Measurements from ENCODE around the gene MT1F. TPM values are rescaled to one million over a fixed set of nuclear protein-coding genes. Genes with fewer than 3 reads are reported as not detected.
"Not testable (repeated sequence)": the region's sequence is repeated elsewhere in the genome, so short reads cannot be mapped to it uniquely, and the experiment has no call there.

The MT1F gene
- total RNA-seq, 1 donor: 3.3 TPM

DNA sequence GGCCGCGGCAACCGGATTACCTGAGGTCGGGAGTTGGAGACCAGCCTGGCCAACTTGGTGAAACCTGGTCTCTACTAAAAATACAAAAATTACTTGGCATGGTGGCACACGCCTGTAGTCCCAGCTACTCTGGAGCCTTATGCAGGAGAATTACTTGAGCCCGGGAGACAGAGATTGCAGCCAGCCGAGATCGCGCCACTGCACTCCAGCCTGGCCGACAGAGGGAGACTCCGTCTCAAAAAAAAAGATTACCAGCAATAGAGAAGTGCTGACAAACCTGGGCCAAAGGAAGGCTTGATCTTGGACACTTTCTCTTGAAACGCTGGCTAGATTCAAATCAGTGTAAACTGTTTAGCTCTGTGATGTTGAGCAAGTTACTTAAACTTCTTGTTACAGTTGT, 16.2 kb downstream of the MT1F start:
- Histone ChIP-seq H3K27me3 (ENCODE audit: insufficient read depth, low read length) (peaks cover 39% of the 10 kb centered on the region), H3K4me1 (ENCODE audit: insufficient read depth, low read length) (no peaks in the 10 kb centered on the region), H3K9me3 (ENCODE audit: low read depth, low read length) (no peaks in the 10 kb centered on the region), H3K36me3 (ENCODE audit: insufficient read depth, low read length) (no peaks in the 10 kb centered on the region), H3K4me3 (ENCODE audit: insufficient read depth, low read length) (no peak overlapping the region), H3K4me2 (ENCODE audit: insufficient read depth, low read length) (no peak overlapping the region), H4K20me1 (ENCODE audit: insufficient read depth, low read length) (no peaks in the 10 kb centered on the region), H3K27ac (ENCODE audit: low read depth, low read length) (no peak overlapping the region), H2AFZ (ENCODE audit: low read length) (no peak overlapping the region), H3K79me2 (ENCODE audit: insufficient read depth, low read length) (no peaks in the 10 kb centered on the region)
- TF ChIP-seq, protein P1, sequence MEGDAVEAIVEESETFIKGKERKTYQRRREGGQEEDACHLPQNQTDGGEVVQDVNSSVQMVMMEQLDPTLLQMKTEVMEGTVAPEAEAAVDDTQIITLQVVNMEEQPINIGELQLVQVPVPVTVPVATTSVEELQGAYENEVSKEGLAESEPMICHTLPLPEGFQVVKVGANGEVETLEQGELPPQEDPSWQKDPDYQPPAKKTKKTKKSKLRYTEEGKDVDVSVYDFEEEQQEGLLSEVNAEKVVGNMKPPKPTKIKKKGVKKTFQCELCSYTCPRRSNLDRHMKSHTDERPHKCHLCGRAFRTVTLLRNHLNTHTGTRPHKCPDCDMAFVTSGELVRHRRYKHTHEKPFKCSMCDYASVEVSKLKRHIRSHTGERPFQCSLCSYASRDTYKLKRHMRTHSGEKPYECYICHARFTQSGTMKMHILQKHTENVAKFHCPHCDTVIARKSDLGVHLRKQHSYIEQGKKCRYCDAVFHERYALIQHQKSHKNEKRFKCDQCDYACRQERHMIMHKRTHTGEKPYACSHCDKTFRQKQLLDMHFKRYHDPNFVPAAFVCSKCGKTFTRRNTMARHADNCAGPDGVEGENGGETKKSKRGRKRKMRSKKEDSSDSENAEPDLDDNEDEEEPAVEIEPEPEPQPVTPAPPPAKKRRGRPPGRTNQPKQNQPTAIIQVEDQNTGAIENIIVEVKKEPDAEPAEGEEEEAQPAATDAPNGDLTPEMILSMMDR (IDR thresholded peaks at IDR 0.05; ENCODE audit: extremely low read depth, low read depth, low read length): peak; percentile 54
- DNase-seq (ENCODE audit: insufficient read length, low spot score, missing footprints): no peak

DNA sequence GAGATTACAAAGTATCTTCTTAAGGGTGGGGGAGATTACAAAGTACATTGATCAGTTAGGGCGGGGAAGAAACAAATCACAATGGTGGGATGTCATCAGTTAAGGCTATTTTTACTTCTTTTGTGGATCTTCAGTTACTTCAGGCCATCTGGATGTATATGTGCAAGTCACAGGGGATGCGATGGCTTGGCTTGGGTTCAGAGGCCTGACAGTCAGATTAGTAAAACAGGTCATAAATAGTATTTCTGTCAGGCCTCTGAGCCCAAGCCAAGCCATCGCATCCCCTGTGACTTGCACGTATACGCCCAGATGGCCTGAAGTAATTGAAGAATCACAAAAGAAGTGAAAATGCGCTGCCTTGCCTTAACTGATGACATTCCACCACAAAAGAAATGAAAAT, 16.8 kb downstream of the MT1F start:
- H3K9me3 ChIP-seq (ENCODE audit: low read depth, low read length); H4K20me1 ChIP-seq (ENCODE audit: insufficient read depth, low read length); H2AFZ ChIP-seq (ENCODE audit: low read length); DNase-seq (ENCODE audit: insufficient read length, low spot score, missing footprints); H3K4me1 ChIP-seq (ENCODE audit: insufficient read depth, low read length); H3K4me3 ChIP-seq (ENCODE audit: insufficient read depth, low read length); H3K4me2 ChIP-seq (ENCODE audit: insufficient read depth, low read length); H3K27ac ChIP-seq (ENCODE audit: low read depth, low read length); H3K79me2 ChIP-seq (ENCODE audit: insufficient read depth, low read length); H3K36me3 ChIP-seq (ENCODE audit: insufficient read depth, low read length): not testable (repeated sequence)
- peaks cover 33% of the 10 kb centered on the region for H3K27me3 ChIP-seq (ENCODE audit: insufficient read depth, low read length)

DNA sequence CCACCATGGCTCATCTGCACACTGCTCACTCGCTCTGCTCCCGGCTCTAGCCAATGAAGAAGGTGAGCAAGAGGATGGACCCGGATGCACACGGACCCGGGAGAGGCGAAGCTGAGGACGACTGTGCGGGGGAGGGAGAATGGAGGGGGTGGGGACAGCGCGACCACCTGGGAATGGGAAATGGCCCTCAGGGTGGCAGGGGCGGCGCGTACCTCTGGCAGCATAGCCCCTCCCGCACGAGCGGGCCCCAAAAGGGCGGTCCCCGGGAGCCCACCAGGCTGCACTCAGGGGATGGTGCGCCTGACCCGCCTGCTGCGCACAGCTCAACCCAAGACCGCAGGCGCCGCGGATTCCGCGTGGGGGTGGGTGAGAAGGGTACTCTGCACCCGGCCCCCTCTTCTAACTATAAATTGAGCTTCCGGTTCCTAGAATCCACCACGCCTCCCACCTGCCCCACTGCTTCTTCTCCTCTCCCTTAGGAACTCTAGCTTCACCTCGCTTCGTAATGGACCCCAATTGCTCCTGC, 18.0 kb downstream of the MT1F start:
- Histone ChIP-seq H3K79me2 (ENCODE audit: insufficient read depth, low read length) (no peaks in the 10 kb centered on the region), H3K27me3 (ENCODE audit: insufficient read depth, low read length) (peaks cover 22% of the 10 kb centered on the region), H4K20me1 (ENCODE audit: insufficient read depth, low read length) (no peaks in the 10 kb centered on the region), H3K4me3 (ENCODE audit: insufficient read depth, low read length) (peak overlapping the region; percentile 27), H3K4me2 (ENCODE audit: insufficient read depth, low read length) (peak overlapping the region; percentile 54), H3K36me3 (ENCODE audit: insufficient read depth, low read length) (no peaks in the 10 kb centered on the region), H3K9me3 (ENCODE audit: low read depth, low read length) (no peaks in the 10 kb centered on the region), H2AFZ (ENCODE audit: low read length) (peak overlapping the region; percentile 58), H3K27ac (ENCODE audit: low read depth, low read length) (no peak overlapping the region), H3K4me1 (ENCODE audit: insufficient read depth, low read length) (no peaks in the 10 kb centered on the region)
- TF ChIP-seq, protein P1 (IDR thresholded peaks at IDR 0.05; ENCODE audit: extremely low read depth, low read depth, low read length): no peak
- DNase-seq (ENCODE audit: insufficient read length, low spot score, missing footprints): no peak

DNA sequence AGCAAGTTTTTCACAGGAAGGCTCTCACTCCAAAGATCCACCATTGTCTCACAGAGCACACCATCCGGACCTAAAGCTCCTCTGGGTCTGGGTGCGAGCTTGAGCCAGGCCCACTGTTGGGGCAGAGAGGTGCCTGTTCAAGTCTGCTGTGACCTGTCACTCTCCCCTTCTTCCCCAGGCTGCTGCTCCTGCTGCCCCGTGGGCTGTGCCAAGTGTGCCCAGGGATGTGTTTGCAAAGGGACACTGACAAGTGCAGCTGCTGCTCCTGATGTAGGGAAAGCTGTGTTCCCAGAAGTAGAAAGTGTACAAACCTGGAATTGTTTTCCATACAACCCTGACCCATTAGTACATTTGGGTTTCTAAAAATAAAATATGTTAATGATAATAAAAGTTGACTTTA, 19.7 kb downstream of the MT1F start:
- H3K4me3 ChIP-seq (ENCODE audit: insufficient read depth, low read length): no peak overlapping the region

More for the DNA sequence above, 19.7 kb downstream of the MT1F start:
- Histone ChIP-seq H3K9me3 (ENCODE audit: low read depth, low read length) (no peaks in the 10 kb centered on the region), H3K27ac (ENCODE audit: low read depth, low read length) (no peak overlapping the region), H3K36me3 (ENCODE audit: insufficient read depth, low read length) (no peaks in the 10 kb centered on the region), H3K4me1 (ENCODE audit: insufficient read depth, low read length) (peaks cover 1% of the 10 kb centered on the region), H2AFZ (ENCODE audit: low read length) (no peak overlapping the region), H3K4me2 (ENCODE audit: insufficient read depth, low read length) (no peak overlapping the region), H3K27me3 (ENCODE audit: insufficient read depth, low read length) (peaks cover 17% of the 10 kb centered on the region), H3K79me2 (ENCODE audit: insufficient read depth, low read length) (no peaks in the 10 kb centered on the region), H4K20me1 (ENCODE audit: insufficient read depth, low read length) (no peaks in the 10 kb centered on the region)
- TF ChIP-seq, protein P1 (IDR thresholded peaks at IDR 0.05; ENCODE audit: extremely low read depth, low read depth, low read length): no peak
- no peak for DNase-seq (ENCODE audit: insufficient read length, low spot score, missing footprints)
